ENCODE measurements around the gene NACC1.

DNA sequence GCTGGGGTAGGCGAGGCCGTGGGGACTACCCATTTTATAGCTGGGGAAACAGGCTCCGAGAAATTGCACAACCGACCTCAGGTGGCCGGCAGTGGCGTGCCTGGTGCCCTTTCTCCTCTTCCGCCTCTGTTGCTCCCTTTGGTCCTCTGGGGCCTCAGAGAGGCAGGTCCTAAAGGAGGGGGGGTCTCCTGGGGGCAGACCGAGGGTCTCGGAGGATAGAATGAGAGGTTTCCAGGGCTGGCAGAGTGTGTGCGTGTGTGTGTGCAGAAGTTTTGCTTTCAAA lies 20.8 kb downstream of the NACC1 start:
- TF ChIP-seq, protein P1, sequence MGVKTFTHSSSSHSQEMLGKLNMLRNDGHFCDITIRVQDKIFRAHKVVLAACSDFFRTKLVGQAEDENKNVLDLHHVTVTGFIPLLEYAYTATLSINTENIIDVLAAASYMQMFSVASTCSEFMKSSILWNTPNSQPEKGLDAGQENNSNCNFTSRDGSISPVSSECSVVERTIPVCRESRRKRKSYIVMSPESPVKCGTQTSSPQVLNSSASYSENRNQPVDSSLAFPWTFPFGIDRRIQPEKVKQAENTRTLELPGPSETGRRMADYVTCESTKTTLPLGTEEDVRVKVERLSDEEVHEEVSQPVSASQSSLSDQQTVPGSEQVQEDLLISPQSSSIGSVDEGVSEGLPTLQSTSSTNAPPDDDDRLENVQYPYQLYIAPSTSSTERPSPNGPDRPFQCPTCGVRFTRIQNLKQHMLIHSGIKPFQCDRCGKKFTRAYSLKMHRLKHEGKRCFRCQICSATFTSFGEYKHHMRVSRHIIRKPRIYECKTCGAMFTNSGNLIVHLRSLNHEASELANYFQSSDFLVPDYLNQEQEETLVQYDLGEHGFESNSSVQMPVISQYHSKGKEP (tag by site-specific recombination; IDR thresholded peaks at IDR 0.05), result no peak
- TF ChIP-seq ZNF23 (tag by site-specific recombination; IDR thresholded peaks at IDR 0.05; ENCODE audit: borderline replicate concordance), result no peak
- TF ChIP-seq, protein P2, sequence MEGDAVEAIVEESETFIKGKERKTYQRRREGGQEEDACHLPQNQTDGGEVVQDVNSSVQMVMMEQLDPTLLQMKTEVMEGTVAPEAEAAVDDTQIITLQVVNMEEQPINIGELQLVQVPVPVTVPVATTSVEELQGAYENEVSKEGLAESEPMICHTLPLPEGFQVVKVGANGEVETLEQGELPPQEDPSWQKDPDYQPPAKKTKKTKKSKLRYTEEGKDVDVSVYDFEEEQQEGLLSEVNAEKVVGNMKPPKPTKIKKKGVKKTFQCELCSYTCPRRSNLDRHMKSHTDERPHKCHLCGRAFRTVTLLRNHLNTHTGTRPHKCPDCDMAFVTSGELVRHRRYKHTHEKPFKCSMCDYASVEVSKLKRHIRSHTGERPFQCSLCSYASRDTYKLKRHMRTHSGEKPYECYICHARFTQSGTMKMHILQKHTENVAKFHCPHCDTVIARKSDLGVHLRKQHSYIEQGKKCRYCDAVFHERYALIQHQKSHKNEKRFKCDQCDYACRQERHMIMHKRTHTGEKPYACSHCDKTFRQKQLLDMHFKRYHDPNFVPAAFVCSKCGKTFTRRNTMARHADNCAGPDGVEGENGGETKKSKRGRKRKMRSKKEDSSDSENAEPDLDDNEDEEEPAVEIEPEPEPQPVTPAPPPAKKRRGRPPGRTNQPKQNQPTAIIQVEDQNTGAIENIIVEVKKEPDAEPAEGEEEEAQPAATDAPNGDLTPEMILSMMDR (tag by site-specific recombination; IDR thresholded peaks at IDR 0.05), result no peak
- TF ChIP-seq ZBTB49 (tag by site-specific recombination; IDR thresholded peaks at IDR 0.05; ENCODE audit: low read depth), result no peak
- TF ChIP-seq ZNF48 (tag by site-specific recombination; IDR thresholded peaks at IDR 0.05), result no peak
